GM12865 (cell line): Measurements from ENCODE around the gene CATSPERZ.

ENCODE experiments used
- DNase-seq: peaks from one replicate; pipeline ENCODE4 v3.0.0; 2010; ENCODE audit warnings: low read depth
- H3K4me3 ChIP-seq: 2 replicates; pipeline ENCODE4 v1.5.1; 2011; ENCODE audit warnings: mild to moderate bottlenecking, low read depth, low read length, control low read depth
- TF ChIP-seq, protein P1 (sequence below): IDR thresholded peaks from 2 replicates; pipeline ENCODE4 v1.5.1; 2011; ENCODE audit warnings: low read length, control low read depth, low read depth, inconsistent platforms; ENCODE audit not compliant: insufficient read depth; ENCODE audit errors: missing control alignments

Gene CATSPERZ

DNA sequence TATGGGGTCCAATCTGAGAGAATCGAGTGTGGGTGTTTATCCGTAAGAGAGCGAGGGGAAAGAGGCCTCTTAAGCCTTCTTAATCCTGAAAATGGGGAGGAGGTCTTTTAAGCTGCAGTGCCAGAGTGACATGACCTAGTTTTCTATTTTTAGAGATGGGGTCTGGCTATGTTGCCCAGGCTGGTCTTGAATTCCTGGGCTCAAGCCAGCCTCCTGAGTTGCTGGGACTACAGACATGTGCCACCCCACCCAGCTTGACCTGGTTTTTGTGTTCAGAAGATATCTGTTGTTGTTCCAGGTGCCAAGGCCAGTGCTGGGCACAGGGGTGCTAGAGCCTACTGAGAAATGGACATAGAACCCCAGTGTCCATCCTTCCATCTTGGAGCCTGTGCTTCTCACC lies 17.1 kb upstream of the CATSPERZ start:
- DNase-seq: no peak
- TF ChIP-seq, protein P1, sequence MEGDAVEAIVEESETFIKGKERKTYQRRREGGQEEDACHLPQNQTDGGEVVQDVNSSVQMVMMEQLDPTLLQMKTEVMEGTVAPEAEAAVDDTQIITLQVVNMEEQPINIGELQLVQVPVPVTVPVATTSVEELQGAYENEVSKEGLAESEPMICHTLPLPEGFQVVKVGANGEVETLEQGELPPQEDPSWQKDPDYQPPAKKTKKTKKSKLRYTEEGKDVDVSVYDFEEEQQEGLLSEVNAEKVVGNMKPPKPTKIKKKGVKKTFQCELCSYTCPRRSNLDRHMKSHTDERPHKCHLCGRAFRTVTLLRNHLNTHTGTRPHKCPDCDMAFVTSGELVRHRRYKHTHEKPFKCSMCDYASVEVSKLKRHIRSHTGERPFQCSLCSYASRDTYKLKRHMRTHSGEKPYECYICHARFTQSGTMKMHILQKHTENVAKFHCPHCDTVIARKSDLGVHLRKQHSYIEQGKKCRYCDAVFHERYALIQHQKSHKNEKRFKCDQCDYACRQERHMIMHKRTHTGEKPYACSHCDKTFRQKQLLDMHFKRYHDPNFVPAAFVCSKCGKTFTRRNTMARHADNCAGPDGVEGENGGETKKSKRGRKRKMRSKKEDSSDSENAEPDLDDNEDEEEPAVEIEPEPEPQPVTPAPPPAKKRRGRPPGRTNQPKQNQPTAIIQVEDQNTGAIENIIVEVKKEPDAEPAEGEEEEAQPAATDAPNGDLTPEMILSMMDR: no peak
- H3K4me3 ChIP-seq: no peak overlapping the region

DNA sequence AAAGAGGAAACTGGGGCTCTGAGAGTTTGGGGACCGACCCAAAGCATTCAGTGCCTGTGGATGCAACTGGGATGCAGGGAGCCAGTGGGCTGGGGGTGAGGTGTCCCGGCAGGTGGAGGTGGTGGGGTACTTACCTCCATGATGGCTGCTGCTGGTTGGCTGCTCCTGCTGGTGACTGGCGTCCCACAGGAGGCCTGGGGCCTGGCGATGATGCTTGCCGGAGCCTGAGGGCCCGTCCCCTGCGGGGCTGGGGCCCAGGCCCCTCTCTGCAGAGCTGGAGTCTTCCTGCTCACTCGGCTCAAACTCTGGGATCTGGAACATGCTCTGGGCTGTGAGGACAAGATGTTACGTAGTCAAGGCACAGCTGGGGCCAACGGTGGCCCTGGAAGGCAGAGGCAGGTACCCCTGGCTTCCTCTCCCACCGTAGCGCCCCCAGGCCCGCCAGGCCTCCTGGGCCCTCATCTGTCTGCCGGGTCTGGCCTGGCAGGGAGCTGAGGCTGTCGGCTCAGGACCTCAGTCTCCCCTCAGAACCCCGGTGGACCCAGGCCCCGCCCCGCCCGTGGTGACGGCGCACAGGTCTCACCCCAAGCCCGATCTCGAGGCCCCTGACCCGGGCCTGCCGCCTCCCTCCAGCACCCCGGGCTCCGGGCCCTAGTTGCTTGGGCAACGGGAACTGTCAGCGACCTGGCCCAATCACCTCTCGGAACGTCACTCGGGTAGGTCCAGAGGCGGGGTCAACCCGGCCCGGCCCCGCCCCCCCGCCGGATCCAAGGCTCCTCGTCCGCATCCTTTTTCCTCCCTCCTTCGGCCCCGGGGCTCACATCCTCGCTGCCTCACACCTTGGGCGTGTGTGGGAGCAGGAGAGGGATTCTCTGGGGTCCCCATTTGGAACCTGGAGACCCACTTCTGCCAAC lies 15.9 kb upstream of the CATSPERZ start, which contains the start of gene BAD:
Gene BAD, minus strand, starts transcription at position 618 of the 914 bp plus-strand sequence. Its CDS starts 297 bp downstream, at position 321.
- H3K4me3 ChIP-seq: peak within 1 kb of the TSS; percentile 93
- TF ChIP-seq, protein P1: no peak
- peak; percentile 96 for DNase-seq

DNA sequence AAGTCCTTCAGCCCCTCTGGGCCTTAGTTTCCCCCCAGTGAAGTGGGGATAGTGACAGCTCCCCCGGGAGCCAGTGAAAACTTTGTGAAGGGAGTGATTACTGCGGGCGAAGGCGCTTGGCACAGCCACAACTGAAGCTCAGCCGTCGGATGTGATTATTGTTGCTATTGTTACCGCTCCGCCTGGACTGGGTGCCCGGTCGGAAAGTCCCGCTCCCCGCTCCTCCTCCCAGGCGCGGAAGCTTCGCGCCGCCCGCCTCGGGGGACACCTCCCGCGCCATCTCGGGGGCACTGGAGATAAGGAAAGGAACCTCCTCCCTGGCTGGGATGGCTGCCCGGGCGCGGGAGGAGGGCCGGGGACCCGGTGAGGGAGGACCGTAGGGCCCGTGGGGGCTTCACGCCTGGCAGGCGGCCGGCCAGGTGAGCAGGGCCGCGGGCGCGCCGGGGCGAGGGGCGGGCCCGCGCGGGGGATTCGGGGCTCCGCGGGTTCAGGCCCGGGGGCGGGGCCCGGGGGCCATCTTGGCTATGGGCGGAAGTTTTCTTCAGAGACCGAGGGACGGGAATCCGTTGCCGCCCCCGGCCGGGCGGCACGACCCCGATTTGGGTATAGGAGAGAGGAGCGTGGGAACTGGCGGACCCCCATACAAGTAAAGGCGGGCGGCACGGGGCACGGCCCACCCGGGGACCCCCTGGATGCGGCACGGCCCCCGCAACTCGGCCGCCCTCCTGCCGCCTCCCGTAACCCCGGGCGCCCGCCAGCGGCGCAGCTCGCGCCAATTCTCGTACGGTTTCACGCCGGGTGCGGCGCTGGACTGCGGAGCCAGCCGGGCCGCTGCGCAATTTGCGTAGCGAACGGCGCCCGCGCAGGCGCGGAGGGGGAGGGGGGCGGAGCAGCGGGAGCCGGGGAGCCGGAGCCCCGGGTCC lies 14.9 kb upstream of the CATSPERZ start, which contains the start of gene GPR137:
Gene GPR137, plus strand, starts transcription at position 887 of the 923 bp plus-strand sequence. CDS start 677 bp downstream, outside the sequence.
- H3K4me3 ChIP-seq: peak within 1 kb of the TSS; percentile 93
- TF ChIP-seq, protein P1: no peak
- peak; percentile 87 for DNase-seq

DNA sequence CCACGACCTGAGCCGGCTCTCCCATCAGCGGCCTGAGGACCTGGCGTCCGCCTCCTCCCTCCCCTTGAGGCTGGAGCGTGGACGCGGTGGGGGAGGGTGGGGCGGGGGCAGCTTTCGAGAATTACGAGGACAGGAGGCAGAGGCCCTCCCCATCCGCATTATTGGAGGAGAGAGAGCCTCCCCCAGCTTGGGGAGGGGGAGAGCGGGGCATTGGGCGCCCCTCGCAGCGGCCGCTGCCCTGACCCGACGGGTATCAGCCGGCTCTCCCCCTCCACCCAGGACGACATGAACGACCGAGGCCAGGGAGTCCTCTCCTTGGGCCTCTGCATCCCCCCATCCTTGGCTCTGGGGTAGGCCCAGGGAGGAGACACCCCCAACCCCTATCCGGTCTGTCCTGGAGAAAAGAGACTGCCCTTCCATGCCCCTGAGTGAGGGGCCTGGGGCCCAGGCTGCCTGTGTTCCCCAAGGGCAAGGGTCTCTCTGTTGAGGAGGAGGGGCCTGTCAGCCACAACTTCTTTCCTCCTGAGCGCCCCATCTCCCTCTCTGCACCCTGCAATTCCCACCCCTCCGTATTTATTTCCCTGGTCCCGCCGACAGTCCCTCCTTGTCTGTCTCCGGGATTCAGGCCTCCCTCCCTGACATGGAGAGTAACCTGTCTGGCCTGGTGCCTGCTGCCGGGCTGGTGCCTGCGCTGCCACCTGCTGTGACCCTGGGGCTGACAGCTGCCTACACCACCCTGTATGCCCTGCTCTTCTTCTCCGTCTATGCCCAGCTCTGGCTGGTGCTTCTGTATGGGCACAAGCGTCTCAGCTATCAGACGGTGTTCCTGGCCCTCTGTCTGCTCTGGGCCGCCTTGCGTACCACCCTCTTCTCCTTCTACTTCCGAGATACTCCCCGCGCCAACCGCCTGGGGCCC lies 14.0 kb upstream of the CATSPERZ start:
- peak overlapping the region; percentile 93 for H3K4me3 ChIP-seq
- DNase-seq: peak; percentile 53
- TF ChIP-seq, protein P1: peak; percentile 32

DNA sequence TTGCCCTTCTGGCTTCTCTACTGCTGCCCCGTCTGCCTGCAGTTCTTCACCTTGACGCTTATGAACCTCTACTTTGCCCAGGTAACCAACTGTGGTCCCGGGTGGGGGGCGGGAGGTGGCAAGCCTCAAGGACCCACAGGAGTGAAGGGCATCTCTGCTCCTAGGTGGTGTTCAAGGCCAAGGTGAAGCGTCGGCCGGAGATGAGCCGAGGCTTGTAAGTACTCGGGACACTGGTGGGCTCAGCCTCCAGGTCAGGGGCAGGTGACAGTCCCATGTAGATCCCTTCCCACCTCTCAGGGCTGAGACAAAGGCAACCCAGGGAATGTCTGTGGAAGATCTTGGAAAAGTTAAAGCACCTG lies 13.4 kb upstream of the CATSPERZ start:
- H3K4me3 ChIP-seq: no peak overlapping the region
- TF ChIP-seq, protein P1: no peak
- DNase-seq: no peak

DNA sequence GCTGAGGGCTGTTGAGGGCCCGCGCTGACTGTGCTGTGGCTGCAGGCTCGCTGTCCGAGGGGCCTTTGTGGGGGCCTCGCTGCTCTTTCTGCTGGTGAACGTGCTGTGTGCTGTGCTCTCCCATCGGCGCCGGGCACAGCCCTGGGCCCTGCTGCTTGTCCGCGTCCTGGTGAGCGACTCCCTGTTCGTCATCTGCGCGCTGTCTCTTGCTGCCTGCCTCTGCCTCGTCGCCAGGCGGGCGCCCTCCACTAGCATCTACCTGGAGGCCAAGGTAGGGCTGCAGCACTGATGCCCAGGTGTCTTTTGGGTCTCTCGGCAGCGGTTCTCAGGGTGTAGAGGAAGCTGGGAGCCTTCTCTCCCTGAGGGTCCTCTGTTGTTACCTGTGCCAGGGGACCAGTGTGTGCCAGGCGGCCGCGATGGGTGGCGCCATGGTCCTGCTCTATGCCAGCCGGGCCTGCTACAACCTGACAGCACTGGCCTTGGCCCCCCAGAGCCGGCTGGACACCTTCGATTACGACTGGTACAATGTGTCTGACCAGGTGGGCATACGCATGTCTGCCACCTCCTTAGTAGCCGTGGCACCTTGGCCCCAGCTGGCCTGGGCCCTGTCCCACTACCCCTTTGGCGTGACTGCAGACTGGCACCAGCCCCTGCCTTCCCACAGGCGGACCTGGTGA lies 12.3 kb upstream of the CATSPERZ start:
- no peak overlapping the region for H3K4me3 ChIP-seq
- DNase-seq: no peak
- TF ChIP-seq, protein P1: no peak
